GM12878 (cell line): Measurements from ENCODE around the gene TAF9.

Experiments used
- CBX3 ChIP-seq: fragments of 200-600 bp; sonication (generic); IDR thresholded peaks from 2 replicates; pipeline ENCODE4 v1.6.1; 2016; ENCODE audit warnings: low read depth, borderline replicate concordance
- EP300 ChIP-seq, 2 experiments: fragments of 150-350 bp in 1 of 2; IDR thresholded peaks; 2 replicates each; pipeline ENCODE4 v1.6.1; 2011 to 2012; ENCODE audit warnings: low read depth in 2 of 2, low read length in 2 of 2, borderline replicate concordance in 1 of 2, improper control_type of control experiment in 1 of 2, inconsistent platforms in 1 of 2; ENCODE audit not compliant: control insufficient read depth in 1 of 2
- MYC ChIP-seq: IDR thresholded peaks from 2 replicates; pipeline ENCODE4 v1.6.1; 2011; ENCODE audit warnings: mild to moderate bottlenecking, low read length, moderate library complexity, inconsistent platforms; ENCODE audit not compliant: insufficient read depth, insufficient replicate concordance, insufficient read length, severe bottlenecking
- NFIC ChIP-seq: IDR thresholded peaks from 2 replicates; pipeline ENCODE4 v1.6.1; 2012; ENCODE audit warnings: low read depth, mild to moderate bottlenecking, inconsistent platforms, low read length, moderate library complexity
- POLR2AphosphoS5 ChIP-seq: IDR thresholded peaks from 2 replicates; pipeline ENCODE4 v1.6.1; 2011; ENCODE audit warnings: mild to moderate bottlenecking, low read length, inconsistent platforms
- RELA ChIP-seq: fragments of 450-650 bp; IDR thresholded peaks from 2 replicates; pipeline ENCODE4 v1.8.0; 2014; ENCODE audit warnings: borderline replicate concordance; ENCODE audit not compliant: partially characterized antibody
- SMAD1 ChIP-seq: fragments of 450-650 bp; IDR thresholded peaks from 2 replicates; pipeline ENCODE4 v1.6.1; 2018; ENCODE audit warnings: mild to moderate bottlenecking, low read depth; ENCODE audit not compliant: partially characterized antibody
- SMAD5 ChIP-seq: IDR thresholded peaks from 2 replicates; pipeline ENCODE4 v1.6.1; 2016; ENCODE audit warnings: antibody characterized with exemption, low read depth
- ZBED1 ChIP-seq: IDR thresholded peaks from 2 replicates; pipeline ENCODE4 v1.6.1; 2016; ENCODE audit warnings: borderline replicate concordance
- ZNF274 ChIP-seq: IDR thresholded peaks from one replicate; pipeline ENCODE4 v1.8.0; 2011; ENCODE audit not compliant: insufficient read length, insufficient read depth
- TF ChIP-seq, protein P1 (sequence below), 3 experiments: IDR thresholded peaks in 2 of 3; conservative IDR thresholded peaks in 1 of 3; 2 replicates each; pipeline ENCODE4 v1.5.1; 2011; ENCODE audit warnings: low read depth in 3 of 3, low read length in 3 of 3, mild to moderate bottlenecking in 3 of 3, control low read depth in 2 of 3, moderate library complexity in 2 of 3, inconsistent platforms in 1 of 3, mixed read lengths in 1 of 3; ENCODE audit not compliant: control insufficient read depth in 2 of 3, insufficient read depth in 1 of 3; ENCODE audit errors: extremely low read depth in 1 of 3
- TF ChIP-seq, protein P2 (sequence below): IDR thresholded peaks from 2 replicates; pipeline ENCODE4 v1.6.1; 2011; ENCODE audit warnings: mild to moderate bottlenecking, low read depth, low read length, moderate library complexity; ENCODE audit not compliant: insufficient replicate concordance
- TF ChIP-seq, protein P3 (sequence below): IDR thresholded peaks from 2 replicates; pipeline ENCODE4 v1.6.1; 2011; ENCODE audit warnings: low read depth, mild to moderate bottlenecking, low read length, moderate library complexity, borderline replicate concordance; ENCODE audit errors: extremely low read depth

DNA sequence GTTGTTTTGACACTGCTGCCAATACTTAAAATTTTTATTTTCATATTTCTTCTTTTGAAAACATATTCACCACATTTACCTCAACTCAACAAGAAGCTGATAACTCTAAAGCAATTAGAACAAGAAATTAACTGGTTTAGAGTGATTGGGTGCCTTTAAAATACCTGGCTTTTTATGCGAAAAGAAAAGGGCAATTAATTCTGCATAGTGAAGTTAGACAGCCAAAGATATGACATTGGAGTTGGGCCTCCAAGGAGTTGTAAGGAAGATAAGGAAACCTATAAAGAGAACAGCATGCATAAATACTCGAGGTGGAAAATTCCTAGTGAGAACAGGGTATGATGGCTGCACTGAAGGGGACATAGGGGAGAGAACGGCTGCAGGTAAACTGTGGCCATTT lies 9.6 kb downstream of the TAF9 start:
- TF ChIP-seq EP300 (IDR thresholded peaks at IDR 0.05; ENCODE audit: borderline replicate concordance in 1 of 2, control insufficient read depth in 1 of 2, low read depth in 2 of 2, low read length in 2 of 2), result no peak
- TF ChIP-seq, protein P1, sequence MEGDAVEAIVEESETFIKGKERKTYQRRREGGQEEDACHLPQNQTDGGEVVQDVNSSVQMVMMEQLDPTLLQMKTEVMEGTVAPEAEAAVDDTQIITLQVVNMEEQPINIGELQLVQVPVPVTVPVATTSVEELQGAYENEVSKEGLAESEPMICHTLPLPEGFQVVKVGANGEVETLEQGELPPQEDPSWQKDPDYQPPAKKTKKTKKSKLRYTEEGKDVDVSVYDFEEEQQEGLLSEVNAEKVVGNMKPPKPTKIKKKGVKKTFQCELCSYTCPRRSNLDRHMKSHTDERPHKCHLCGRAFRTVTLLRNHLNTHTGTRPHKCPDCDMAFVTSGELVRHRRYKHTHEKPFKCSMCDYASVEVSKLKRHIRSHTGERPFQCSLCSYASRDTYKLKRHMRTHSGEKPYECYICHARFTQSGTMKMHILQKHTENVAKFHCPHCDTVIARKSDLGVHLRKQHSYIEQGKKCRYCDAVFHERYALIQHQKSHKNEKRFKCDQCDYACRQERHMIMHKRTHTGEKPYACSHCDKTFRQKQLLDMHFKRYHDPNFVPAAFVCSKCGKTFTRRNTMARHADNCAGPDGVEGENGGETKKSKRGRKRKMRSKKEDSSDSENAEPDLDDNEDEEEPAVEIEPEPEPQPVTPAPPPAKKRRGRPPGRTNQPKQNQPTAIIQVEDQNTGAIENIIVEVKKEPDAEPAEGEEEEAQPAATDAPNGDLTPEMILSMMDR (IDR thresholded peaks at IDR 0.05 in 2 of 3, conservative IDR thresholded peaks at IDR 0.05 in 1 of 3; ENCODE audit: control insufficient read depth in 2 of 3, extremely low read depth in 1 of 3, insufficient read depth in 1 of 3, low read depth in 3 of 3, low read length in 3 of 3), result no peak
- TF ChIP-seq ZNF274, result no peak
- no peak for TF ChIP-seq NFIC
- TF ChIP-seq SMAD5, result no peak
- TF ChIP-seq POLR2AphosphoS5, result no peak
- TF ChIP-seq RELA, result no peak
- no peak for TF ChIP-seq SMAD1
- TF ChIP-seq, protein P2, sequence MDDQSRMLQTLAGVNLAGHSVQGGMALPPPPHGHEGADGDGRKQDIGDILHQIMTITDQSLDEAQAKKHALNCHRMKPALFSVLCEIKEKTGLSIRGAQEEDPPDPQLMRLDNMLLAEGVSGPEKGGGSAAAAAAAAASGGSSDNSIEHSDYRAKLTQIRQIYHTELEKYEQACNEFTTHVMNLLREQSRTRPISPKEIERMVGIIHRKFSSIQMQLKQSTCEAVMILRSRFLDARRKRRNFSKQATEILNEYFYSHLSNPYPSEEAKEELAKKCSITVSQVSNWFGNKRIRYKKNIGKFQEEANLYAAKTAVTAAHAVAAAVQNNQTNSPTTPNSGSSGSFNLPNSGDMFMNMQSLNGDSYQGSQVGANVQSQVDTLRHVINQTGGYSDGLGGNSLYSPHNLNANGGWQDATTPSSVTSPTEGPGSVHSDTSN, result no peak
- no peak for TF ChIP-seq ZBED1
- no peak for TF ChIP-seq MYC
- TF ChIP-seq, protein P3, sequence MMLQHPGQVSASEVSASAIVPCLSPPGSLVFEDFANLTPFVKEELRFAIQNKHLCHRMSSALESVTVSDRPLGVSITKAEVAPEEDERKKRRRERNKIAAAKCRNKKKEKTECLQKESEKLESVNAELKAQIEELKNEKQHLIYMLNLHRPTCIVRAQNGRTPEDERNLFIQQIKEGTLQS, result no peak
- no peak for TF ChIP-seq CBX3
